NOMO-1 (cell line): Measurements from ENCODE around the gene PYCR2.

Source experiments
- DNase-seq, 2 experiments: peaks; one replicate each; lab custom pipeline; 2025; ENCODE audit not compliant: unreplicated experiment in 2 of 2; lab: John Stamatoyannopoulos, UW

Gene PYCR2

DNA sequence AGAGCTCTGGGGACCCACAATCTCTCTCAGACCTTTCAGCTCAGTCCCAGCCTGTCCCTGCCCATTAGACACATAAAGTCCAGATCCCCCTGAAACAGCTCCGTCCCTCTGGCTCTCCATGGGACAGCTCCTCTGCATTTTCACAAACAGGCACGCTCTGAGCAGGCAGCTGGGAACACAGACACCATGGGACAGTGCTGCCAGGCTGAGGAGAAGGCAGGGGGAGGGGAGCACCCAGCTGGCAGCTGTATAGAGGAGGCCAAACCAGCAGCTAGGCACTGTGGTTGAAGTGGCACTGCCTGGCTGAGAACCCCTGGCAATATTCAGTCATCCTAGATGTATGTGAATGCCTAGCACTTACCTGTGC, 43.8 kb downstream of the PYCR2 start:
- no peak for DNase-seq

GRCh38 chr1:225879521-225880221, 44.4 kb downstream of the PYCR2 start:
- no peak for DNase-seq

DNA sequence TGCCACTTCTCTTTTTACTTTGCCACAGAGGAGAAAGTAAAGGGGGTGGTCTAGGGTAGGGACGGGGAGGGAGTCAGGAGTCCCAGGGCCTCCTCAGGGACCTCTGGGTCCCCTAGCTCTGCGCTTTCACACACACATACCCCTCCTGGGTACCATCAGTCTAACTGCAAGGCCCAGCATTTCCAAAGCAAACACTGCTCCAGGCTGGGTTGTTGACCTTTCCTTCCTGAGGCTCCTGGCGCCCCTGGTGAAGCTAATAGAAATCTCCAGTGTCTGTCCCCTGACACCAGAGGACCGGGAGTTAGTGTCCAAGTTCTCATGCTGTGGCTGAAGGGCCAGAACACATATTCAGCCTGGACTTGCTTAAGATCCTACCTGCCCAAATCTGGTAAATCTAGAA, 45.8 kb downstream of the PYCR2 start:
- no peak for DNase-seq

GRCh38 chr1:225877580-225877979, 46.5 kb downstream of the PYCR2 start:
- DNase-seq, result no peak

GRCh38 chr1:225876900-225877510, 47.0 kb downstream of the PYCR2 start:
- DNase-seq, result no peak

- DNase-seq, result no peak
Observed at GRCh38 chr1:225875044-225875815, 48.8 kb downstream of the PYCR2 start.

DNA sequence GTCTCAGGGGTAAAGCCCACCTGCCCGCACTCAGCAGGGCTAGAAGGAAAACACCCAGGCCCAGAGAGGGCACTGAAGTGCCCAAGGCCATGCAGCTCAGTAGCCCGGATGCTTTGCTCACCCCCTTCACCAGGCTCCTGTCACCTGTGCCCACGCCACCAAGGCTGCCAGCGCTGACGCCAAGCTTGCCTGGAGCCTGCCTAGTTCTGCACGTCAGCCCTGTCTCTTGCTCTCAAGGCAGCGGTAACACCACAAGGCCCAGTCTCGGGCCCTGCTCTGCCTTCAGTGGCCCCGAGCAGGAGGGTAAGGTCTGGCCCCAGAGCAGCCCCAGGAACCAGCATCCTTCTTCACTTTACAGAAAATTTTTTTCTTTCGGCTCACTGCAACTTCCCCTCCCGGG, 49.6 kb downstream of the PYCR2 start:
- DNase-seq, result no peak

DNA sequence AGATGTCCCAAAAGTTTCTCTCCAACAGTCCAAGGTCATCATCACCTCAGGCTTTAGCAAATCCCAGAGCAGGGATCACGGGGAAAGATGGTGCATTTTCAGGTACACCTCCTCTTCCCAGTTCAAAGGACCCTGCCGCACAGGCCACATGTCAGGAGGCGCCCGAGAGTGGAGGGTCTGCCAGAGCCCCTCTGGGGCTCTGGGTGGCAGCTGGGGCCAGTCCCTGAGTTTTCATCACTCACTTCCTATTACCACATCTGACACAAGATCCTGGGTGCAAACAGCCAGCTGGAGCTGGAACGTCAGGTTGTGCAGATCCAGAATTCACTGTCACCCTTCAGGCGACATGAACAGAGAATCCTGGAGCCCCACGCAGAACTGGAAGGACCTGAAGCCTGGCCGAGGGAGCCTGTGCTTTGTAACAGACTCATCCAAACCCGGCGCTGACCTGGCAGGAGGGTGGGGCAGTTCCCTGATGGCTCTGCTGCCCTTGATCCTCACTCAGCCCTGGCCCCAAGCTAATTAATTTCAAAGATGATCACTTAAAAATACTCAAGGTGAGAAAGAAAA, 50.7 kb downstream of the PYCR2 start:
- DNase-seq, result no peak

GRCh38 chr1:225872075-225872430, 52.0 kb downstream of the PYCR2 start:
- DNase-seq, result no peak

DNA sequence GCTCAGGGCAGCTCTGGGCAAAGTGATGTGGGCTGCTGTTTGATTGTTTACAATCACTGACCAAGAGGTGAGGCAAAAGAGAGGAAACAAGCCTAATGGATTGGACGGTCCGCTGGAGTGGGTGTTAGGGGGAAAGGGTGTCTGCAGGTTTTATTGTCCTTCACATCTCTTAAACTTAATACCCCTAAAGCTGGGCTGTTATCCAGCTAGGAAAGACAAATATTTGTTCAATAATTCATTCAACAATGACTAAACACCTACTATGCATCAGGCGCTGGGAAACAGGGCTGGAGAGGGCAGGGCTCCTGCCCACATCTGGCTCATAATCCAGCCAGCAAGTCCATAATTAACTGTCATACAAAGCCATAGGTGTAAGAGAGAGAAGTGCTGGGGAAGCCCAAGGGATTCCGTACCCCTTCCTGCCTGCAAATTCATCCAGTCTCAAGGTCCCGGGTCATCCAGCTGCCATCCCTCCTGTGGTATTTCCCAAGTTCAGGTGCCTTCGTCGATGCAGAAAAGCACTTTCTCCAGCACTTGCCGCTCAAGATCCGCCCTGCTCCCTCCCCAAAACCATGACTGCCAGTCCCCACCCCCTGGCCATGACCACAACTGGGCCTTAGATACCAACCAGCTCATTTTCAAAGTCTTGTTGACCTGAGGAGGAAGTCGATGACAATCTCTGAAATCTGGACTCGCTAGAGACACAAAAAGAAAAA, 52.5 kb downstream of the PYCR2 start:
- no peak for DNase-seq

- DNase-seq, result no peak
Observed at GRCh38 chr1:225870911-225871310, 53.1 kb downstream of the PYCR2 start.
